Panc1 (cell line): ENCODE measurements around the gene TOMM40. TPM values are rescaled to one million over a fixed set of nuclear protein-coding genes. Genes with fewer than 3 reads are reported as not detected.

ENCODE experiments used
- ATAC-seq: fragments of 200-7000 bp; cut with Tn5 transposase; 2 replicates; pipeline ENCODE4 v1.9.1; 2020; ENCODE audit warnings: mild to moderate bottlenecking, moderate library complexity
- BruUV-seq: library from RNA; stranded (reverse); fragments of 400-500 nt; replicated peaks from 2 replicates; lab custom pipeline; 2021; lab: Mats Ljungman, UMichigan
- CTCF ChIA-PET: fragments of 300-600 bp; sonication (Branson Sonifier 250); formaldehyde crosslinking; loops from one replicate; lab custom pipeline; 2022; ENCODE audit warnings: antibody characterized with exemption; lab: Charles Lee
- POLR2A ChIA-PET: fragments of 300-600 bp; sonication (Branson Sonifier 250); formaldehyde crosslinking; loops from one replicate; lab custom pipeline; 2022; ENCODE audit warnings: antibody characterized with exemption; lab: Charles Lee
- DNase-seq: peaks from one replicate; pipeline ENCODE4 v3.0.0-alpha.2; 2010; ENCODE audit warnings: low read depth, low spot score
- H3K27ac ChIP-seq: 2 replicates; pipeline ENCODE4 v1.5.1; 2011; ENCODE audit warnings: mild to moderate bottlenecking, low read length, inconsistent platforms
- H3K27me3 ChIP-seq: fragments of 200-500 bp; sonication (Bioruptor generic); 2 replicates; pipeline ENCODE4 v1.6.0; 2014; ENCODE audit warnings: low read length, inconsistent platforms; ENCODE audit not compliant: control insufficient read depth, insufficient read depth
- H3K36me3 ChIP-seq: fragments of 200-500 bp; sonication (Bioruptor generic); 2 replicates; pipeline ENCODE4 v1.5.1; 2014; ENCODE audit warnings: inconsistent platforms, mild to moderate bottlenecking, low read length, moderate library complexity; ENCODE audit not compliant: control insufficient read depth, insufficient read depth
- H3K4me1 ChIP-seq: 2 replicates; pipeline ENCODE4 v1.5.1; 2011; ENCODE audit warnings: inconsistent platforms, mild to moderate bottlenecking, low read length, moderate library complexity; ENCODE audit not compliant: control insufficient read depth, insufficient read depth
- H3K4me3 ChIP-seq, 2 experiments: 2 replicates each; pipeline ENCODE4 v1.5.1; 2011 to 2012; ENCODE audit warnings: low read depth in 2 of 2, low read length in 2 of 2, mild to moderate bottlenecking in 2 of 2, inconsistent platforms in 1 of 2, moderate library complexity in 1 of 2
- H3K9me3 ChIP-seq: fragments of 200-500 bp; sonication (Bioruptor generic); 2 replicates; pipeline ENCODE4 v1.5.1; 2014; ENCODE audit warnings: low read depth, mild to moderate bottlenecking, inconsistent platforms, low read length, moderate library complexity; ENCODE audit not compliant: control insufficient read depth, insufficient read depth
- POLR2AphosphoS5 ChIP-seq: IDR thresholded peaks from 2 replicates; pipeline ENCODE4 v1.6.1; 2012; ENCODE audit warnings: mild to moderate bottlenecking, low read depth, low read length, moderate library complexity
- SIN3A ChIP-seq: IDR thresholded peaks from 2 replicates; pipeline ENCODE4 v1.6.1; 2012; ENCODE audit warnings: low read depth, mild to moderate bottlenecking, low read length, moderate library complexity, borderline replicate concordance; ENCODE audit not compliant: insufficient read depth
- TCF7L2 ChIP-seq: IDR thresholded peaks from 2 replicates; pipeline ENCODE4 v1.6.1; 2011; ENCODE audit warnings: mild to moderate bottlenecking, low read depth, low read length, inconsistent platforms
- in situ Hi-C: cut with HindIII; loops from 2 replicates; pipeline ENCODE4 v1.10.0; 2016; ENCODE audit warnings: low sequenced_read_pairs, low pct_unique_long_range_greater_than_20kb
- intact Hi-C: fragments of 100-400 bp; cut with micrococcal nuclease; formaldehyde crosslinking; loops from one replicate; pipeline ENCODE4 v1.10.0; 2022; ENCODE audit not compliant: unreplicated experiment
- total RNA-seq: library from RNA; stranded (reverse); gene quantifications from one replicate; pipeline ENCODE4 v1.2.1, GENCODE V29; 2021; ENCODE audit not compliant: unreplicated experiment
- TF ChIP-seq, protein P1 (sequence below): fragments of 450-650 bp; IDR thresholded peaks from 2 replicates; pipeline ENCODE4 v1.5.1; 2017; ENCODE audit warnings: mild to moderate bottlenecking
- TF ChIP-seq, protein P2 (sequence below), 2 experiments: IDR thresholded peaks; 2 replicates each; pipeline ENCODE4 v1.6.1; 2011 to 2012; ENCODE audit warnings: low read depth in 2 of 2, control low read depth in 1 of 2, low read length in 1 of 2, mild to moderate bottlenecking in 1 of 2, moderate library complexity in 1 of 2; ENCODE audit not compliant: insufficient read depth in 1 of 2

The TOMM40 gene
- total RNA-seq, 1 experiment from 2014 or later, result 147 TPM

- no peak for DNase-seq
- no peak overlapping the region for H3K4me3 ChIP-seq
- H3K4me1 ChIP-seq, result peaks cover 7% of the 10 kb centered on the region; the same call in 1 of the 2 replicates
- ChIA-PET CTCF (no interaction called here), POLR2A (interaction anchor here (0.5 kb wide), 1 partner anchor 192 kb away, joined by 11 read pairs; no protein-coding TSS in a partner anchor)
- no peak overlapping the region for H3K27ac ChIP-seq
- TF ChIP-seq, protein P1, sequence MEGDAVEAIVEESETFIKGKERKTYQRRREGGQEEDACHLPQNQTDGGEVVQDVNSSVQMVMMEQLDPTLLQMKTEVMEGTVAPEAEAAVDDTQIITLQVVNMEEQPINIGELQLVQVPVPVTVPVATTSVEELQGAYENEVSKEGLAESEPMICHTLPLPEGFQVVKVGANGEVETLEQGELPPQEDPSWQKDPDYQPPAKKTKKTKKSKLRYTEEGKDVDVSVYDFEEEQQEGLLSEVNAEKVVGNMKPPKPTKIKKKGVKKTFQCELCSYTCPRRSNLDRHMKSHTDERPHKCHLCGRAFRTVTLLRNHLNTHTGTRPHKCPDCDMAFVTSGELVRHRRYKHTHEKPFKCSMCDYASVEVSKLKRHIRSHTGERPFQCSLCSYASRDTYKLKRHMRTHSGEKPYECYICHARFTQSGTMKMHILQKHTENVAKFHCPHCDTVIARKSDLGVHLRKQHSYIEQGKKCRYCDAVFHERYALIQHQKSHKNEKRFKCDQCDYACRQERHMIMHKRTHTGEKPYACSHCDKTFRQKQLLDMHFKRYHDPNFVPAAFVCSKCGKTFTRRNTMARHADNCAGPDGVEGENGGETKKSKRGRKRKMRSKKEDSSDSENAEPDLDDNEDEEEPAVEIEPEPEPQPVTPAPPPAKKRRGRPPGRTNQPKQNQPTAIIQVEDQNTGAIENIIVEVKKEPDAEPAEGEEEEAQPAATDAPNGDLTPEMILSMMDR, result no peak
- peaks cover 27% of the 10 kb centered on the region for H3K36me3 ChIP-seq
- H3K27me3 ChIP-seq, result no peaks in the 10 kb centered on the region
- in situ Hi-C loops (no loop called here), intact Hi-C loops (no loop called here)
- ATAC-seq, result no peak
- no peaks in the 10 kb centered on the region for H3K9me3 ChIP-seq
- no TSS peak for BruUV-seq
Observed at GRCh38 chr19:44894946-44895345, 3.9 kb downstream of the TOMM40 start.

- peaks cover 3% of the 10 kb centered on the region; the same call in 1 of the 2 replicates for H3K4me1 ChIP-seq
- ATAC-seq (no peak), DNase-seq (no peak)
- intact Hi-C loops, result no loop called here
- in situ Hi-C loops, result no loop called here
- ChIA-PET POLR2A (no interaction called here), CTCF (no interaction called here)
- no peak overlapping the region for H3K4me3 ChIP-seq
- TF ChIP-seq SIN3A, result no peak
- TF ChIP-seq, protein P2, sequence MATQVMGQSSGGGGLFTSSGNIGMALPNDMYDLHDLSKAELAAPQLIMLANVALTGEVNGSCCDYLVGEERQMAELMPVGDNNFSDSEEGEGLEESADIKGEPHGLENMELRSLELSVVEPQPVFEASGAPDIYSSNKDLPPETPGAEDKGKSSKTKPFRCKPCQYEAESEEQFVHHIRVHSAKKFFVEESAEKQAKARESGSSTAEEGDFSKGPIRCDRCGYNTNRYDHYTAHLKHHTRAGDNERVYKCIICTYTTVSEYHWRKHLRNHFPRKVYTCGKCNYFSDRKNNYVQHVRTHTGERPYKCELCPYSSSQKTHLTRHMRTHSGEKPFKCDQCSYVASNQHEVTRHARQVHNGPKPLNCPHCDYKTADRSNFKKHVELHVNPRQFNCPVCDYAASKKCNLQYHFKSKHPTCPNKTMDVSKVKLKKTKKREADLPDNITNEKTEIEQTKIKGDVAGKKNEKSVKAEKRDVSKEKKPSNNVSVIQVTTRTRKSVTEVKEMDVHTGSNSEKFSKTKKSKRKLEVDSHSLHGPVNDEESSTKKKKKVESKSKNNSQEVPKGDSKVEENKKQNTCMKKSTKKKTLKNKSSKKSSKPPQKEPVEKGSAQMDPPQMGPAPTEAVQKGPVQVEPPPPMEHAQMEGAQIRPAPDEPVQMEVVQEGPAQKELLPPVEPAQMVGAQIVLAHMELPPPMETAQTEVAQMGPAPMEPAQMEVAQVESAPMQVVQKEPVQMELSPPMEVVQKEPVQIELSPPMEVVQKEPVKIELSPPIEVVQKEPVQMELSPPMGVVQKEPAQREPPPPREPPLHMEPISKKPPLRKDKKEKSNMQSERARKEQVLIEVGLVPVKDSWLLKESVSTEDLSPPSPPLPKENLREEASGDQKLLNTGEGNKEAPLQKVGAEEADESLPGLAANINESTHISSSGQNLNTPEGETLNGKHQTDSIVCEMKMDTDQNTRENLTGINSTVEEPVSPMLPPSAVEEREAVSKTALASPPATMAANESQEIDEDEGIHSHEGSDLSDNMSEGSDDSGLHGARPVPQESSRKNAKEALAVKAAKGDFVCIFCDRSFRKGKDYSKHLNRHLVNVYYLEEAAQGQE (IDR thresholded peaks at IDR 0.05; ENCODE audit: insufficient read depth in 1 of 2, low read depth in 2 of 2, low read length in 1 of 2), result no peak
- TF ChIP-seq POLR2AphosphoS5, result no peak
- no peak for TF ChIP-seq TCF7L2
- TF ChIP-seq, protein P1, result no peak
- H3K27ac ChIP-seq, result no peak overlapping the region
- no TSS peak for BruUV-seq
- H3K9me3 ChIP-seq, result no peaks in the 10 kb centered on the region
- peaks cover 21% of the 10 kb centered on the region for H3K36me3 ChIP-seq
- H3K27me3 ChIP-seq, result no peaks in the 10 kb centered on the region
Observed at GRCh38 chr19:44897835-44898234, 6.8 kb downstream of the TOMM40 start.
